Measurements from ENCODE around the gene SARM1.

SARM1 gene

GRCh38 chr17:28447396-28447760 is 75.9 kb downstream of the SARM1 start:
- no peak for DNase-seq (ENCODE audit: low read depth)
- H3K4me3 ChIP-seq (ENCODE audit: control insufficient read depth, low read depth, low read length) = no peak overlapping the region
- no peak for TF ChIP-seq CTCF (conservative IDR thresholded peaks at IDR 0.05; ENCODE audit: control insufficient read depth, insufficient read depth, low read depth, low read length)

GRCh38 chr17:28449859-28450258 is 78.4 kb downstream of the SARM1 start:
- DNase-seq (ENCODE audit: low read depth) = no peak
- no peak for TF ChIP-seq CTCF (conservative IDR thresholded peaks at IDR 0.05; ENCODE audit: control insufficient read depth, insufficient read depth, low read depth, low read length)
- no peak overlapping the region for H3K4me3 ChIP-seq (ENCODE audit: control insufficient read depth, low read depth, low read length)

Measured in fibroblast of mammary gland (primary cell).